Transverse colon (tissue), 4 donors: ENCODE measurements around the gene ABCB4.

Experiments used
- CTCF ChIP-seq, 5 experiments: fragments of 200-600 bp in 3 of 5; fragments of 450-650 bp in 2 of 5; sonication (generic) in 3 of 5; IDR thresholded peaks; 1 replicate in 2 of 5; 2 replicates in 3 of 5; pipeline ENCODE4 v1.5.1; 2016 to 2017; ENCODE audit warnings: antibody characterized with exemption in 5 of 5, inconsistent platforms in 3 of 5, mild to moderate bottlenecking in 2 of 5, moderate library complexity in 1 of 5
- POLR2A ChIP-seq: fragments of 450-650 bp; IDR thresholded peaks from one replicate; pipeline ENCODE4 v1.6.1; 2016; ENCODE audit warnings: antibody characterized with exemption, mild to moderate bottlenecking, moderate library complexity
- POLR2AphosphoS5 ChIP-seq, 3 donors: sonication (generic); formaldehyde crosslinking; IDR thresholded peaks; one replicate each; pipeline ENCODE4 v1.6.1; 2016; ENCODE audit warnings: antibody characterized with exemption in 3 of 3

- TF ChIP-seq CTCF (IDR thresholded peaks at IDR 0.05) (no peak), POLR2AphosphoS5 (IDR thresholded peaks at IDR 0.05) (no peak), POLR2A (no peak)
Observed at GRCh38 chr7:87359366-87359765, 116.1 kb downstream of the ABCB4 start.
